Measurements from ENCODE around the gene RNF214. TPM values are rescaled to one million over a fixed set of nuclear protein-coding genes. Genes with fewer than 3 reads are reported as not detected.

RNF214 gene
- total and polyA plus RNA-seq, 2 of the 13 experiments (the other 11 are each of a cell fraction or from before 2014, with no cell fraction given): 10.7 to 12.6 TPM

DNA sequence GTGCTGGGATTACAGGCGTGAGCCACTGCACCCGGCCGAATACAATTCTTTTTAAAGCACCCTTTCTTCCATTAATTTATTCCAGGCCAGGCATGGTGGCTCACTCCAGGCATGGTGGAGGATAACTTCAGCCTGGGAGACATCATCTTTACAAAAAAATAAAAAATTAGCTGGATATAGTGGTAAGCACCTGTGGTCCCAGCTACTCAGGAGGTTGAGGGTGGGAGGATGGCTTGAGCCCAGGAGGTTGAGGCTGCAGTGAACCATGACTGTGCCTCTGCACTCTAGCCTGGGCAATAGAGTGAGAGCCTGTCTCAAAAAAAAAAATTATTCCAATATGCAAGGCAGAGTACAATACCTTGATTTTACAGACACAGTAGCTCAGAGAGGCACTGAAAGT lies 21.9 kb upstream of the RNF214 start:
- no peak overlapping the region for H3K4me3 ChIP-seq (replicated peaks in 1 of 3; ENCODE audit: insufficient read depth in 1 of 3, low read depth in 2 of 3, low read length in 3 of 3)
- ChIA-PET CTCF (ENCODE audit: low intra/inter-chr PET ratio, low total read pairs) (no interaction called here), POLR2A (no interaction called here)
- TF ChIP-seq, protein P1, sequence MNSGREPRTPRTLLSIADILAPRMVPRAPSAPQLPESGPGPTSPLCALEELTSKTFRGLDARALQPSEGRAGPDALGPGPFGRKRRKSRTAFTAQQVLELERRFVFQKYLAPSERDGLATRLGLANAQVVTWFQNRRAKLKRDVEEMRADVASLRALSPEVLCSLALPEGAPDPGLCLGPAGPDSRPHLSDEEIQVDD (CRISPR knock-in tag; IDR thresholded peaks at IDR 0.05; ENCODE audit: borderline replicate concordance): no peak
- no peaks in the 10 kb centered on the region for H3K27me3 ChIP-seq (ENCODE audit: control insufficient read depth in 1 of 2, insufficient read depth in 2 of 2, low read length in 2 of 2)
- in situ Hi-C loops (cut with HindIII; ENCODE audit: extremely low pct_ligation_motif_present, low pct_unique_long_range_greater_than_20kb) (no loop called here), intact Hi-C loops (cut with micrococcal nuclease; ENCODE audit: unreplicated experiment) (no loop called here)
- no peak overlapping the region for H2AFZ ChIP-seq (ENCODE audit: low read length)
- H3K9me3 ChIP-seq (ENCODE audit: low read length): no peaks in the 10 kb centered on the region
- no peak for DNase-seq (ENCODE audit: low spot score)
- H3K4me2 ChIP-seq (ENCODE audit: low read depth, low read length): no peak overlapping the region
- no peaks in the 10 kb centered on the region for H3K79me2 ChIP-seq (ENCODE audit: insufficient read depth, low read length)
- no TSS peak for BruUV-seq (replicated peaks)
- H3K9ac ChIP-seq (ENCODE audit: insufficient read depth, low read depth, low read length): no peak overlapping the region
- no peaks in the 10 kb centered on the region for H3K36me3 ChIP-seq (replicated peaks in 1 of 2; ENCODE audit: control insufficient read depth in 1 of 2, insufficient read depth in 2 of 2, low read length in 2 of 2)
- WGBS (ENCODE audit: low lambda C conversion rate): 100% methylated on average over 3 of the region's 3 CpGs
- H3K27ac ChIP-seq (ENCODE audit: extremely low read length, insufficient read depth, low read length): no peak overlapping the region
- ATAC-seq: no peak
- no peak for FAIRE-seq
- H4K20me1 ChIP-seq (ENCODE audit: insufficient read depth, low read length): no peaks in the 10 kb centered on the region
- peaks cover 9% of the 10 kb centered on the region; the same call in 1 of the 2 replicates for H3K4me1 ChIP-seq (ENCODE audit: insufficient read depth, low read length)

DNA sequence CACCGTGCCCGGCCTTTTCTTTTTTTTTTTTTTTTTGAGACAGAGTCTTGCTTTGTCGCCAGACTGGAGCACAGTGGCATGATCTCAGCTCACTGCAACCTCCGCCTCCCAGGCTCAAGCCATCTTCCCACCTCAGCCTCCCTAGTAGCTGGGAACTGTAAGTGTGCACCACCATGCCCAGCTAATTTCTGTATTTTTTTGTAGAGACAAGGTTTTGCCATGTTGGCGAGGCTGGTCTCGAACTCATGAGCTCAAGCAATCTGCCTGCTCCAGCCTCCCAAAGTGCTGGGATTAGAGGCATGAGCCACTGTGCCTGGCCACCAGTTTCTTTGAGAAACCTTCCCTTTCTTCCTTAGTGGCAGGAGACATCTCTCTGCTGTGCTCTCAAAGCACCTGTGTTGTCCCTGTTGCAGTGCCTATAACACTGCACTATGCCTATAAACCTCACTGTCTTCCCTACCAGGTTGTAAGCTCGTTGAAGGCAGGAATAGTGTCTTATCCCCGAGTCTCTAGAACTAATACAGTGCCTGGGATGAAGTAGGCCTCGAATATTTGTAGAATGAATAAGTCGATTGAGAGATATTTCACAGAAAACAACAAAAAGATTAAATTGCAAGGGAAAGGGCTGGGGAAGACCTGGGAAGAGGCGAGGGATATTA lies 19.6 kb upstream of the RNF214 start:
- Histone ChIP-seq H3K4me1 (ENCODE audit: insufficient read depth, low read length) (peaks cover 9% of the 10 kb centered on the region; the same call in 1 of the 2 replicates), H3K27me3 (ENCODE audit: control insufficient read depth in 1 of 2, insufficient read depth in 2 of 2, low read length in 2 of 2) (no peaks in the 10 kb centered on the region), H3K9ac (ENCODE audit: insufficient read depth, low read depth, low read length) (no peak overlapping the region), H3K9me3 (ENCODE audit: low read length) (no peaks in the 10 kb centered on the region), H4K20me1 (ENCODE audit: insufficient read depth, low read length) (no peaks in the 10 kb centered on the region), H2AFZ (ENCODE audit: low read length) (no peak overlapping the region), H3K4me3 (replicated peaks in 1 of 3; ENCODE audit: insufficient read depth in 1 of 3, low read depth in 2 of 3, low read length in 3 of 3) (no peak overlapping the region), H3K79me2 (ENCODE audit: insufficient read depth, low read length) (no peaks in the 10 kb centered on the region), H3K4me2 (ENCODE audit: low read depth, low read length) (no peak overlapping the region), H3K27ac (ENCODE audit: extremely low read length, insufficient read depth, low read length) (no peak overlapping the region), H3K36me3 (replicated peaks in 1 of 2; ENCODE audit: control insufficient read depth in 1 of 2, insufficient read depth in 2 of 2, low read length in 2 of 2) (peaks cover 0 to 5% of the 10 kb centered on the region in 2 experiments; a peak in 1 of 5 replicates)
- POLR2A ChIA-PET: interaction anchor here (0.7 kb wide), 1 partner anchor 449 kb away, joined by 3 read pairs; no protein-coding TSS in a partner anchor
- ATAC-seq (no peak), DNase-seq (ENCODE audit: low spot score) (no peak), FAIRE-seq (no peak)
- TF ChIP-seq ZFAT (CRISPR knock-in tag; conservative IDR thresholded peaks at IDR 0.05) (no peak), ZSCAN20 (CRISPR knock-in tag; IDR thresholded peaks at IDR 0.05; ENCODE audit: borderline replicate concordance) (no peak), MBD4 (IDR thresholded peaks at IDR 0.05; ENCODE audit: borderline replicate concordance, low read length) (no peak)
- in situ Hi-C loops (cut with HindIII; ENCODE audit: extremely low pct_ligation_motif_present, low pct_unique_long_range_greater_than_20kb): no loop called here
- BruUV-seq (replicated peaks): no TSS peak
- 84% methylated on average over 11 of the region's 11 CpGs for WGBS (ENCODE audit: low lambda C conversion rate)
- CTCF ChIA-PET (ENCODE audit: low intra/inter-chr PET ratio, low total read pairs): no interaction called here
- intact Hi-C loops (cut with micrococcal nuclease; ENCODE audit: unreplicated experiment): no loop called here

Measured in HepG2 (cell line).